WI38 (cell line): ENCODE measurements around the gene CCER1.

ENCODE experiments used
- H3K4me3 ChIP-seq: 2 replicates; pipeline ENCODE4 v1.5.1; 2011; ENCODE audit warnings: low read depth, mild to moderate bottlenecking, control low read depth, low read length
- TF ChIP-seq, protein P1 (sequence below): IDR thresholded peaks from 2 replicates; pipeline ENCODE4 v1.5.1; 2012; ENCODE audit warnings: low read depth, mild to moderate bottlenecking, control low read depth, low read length

The CCER1 gene, protein sequence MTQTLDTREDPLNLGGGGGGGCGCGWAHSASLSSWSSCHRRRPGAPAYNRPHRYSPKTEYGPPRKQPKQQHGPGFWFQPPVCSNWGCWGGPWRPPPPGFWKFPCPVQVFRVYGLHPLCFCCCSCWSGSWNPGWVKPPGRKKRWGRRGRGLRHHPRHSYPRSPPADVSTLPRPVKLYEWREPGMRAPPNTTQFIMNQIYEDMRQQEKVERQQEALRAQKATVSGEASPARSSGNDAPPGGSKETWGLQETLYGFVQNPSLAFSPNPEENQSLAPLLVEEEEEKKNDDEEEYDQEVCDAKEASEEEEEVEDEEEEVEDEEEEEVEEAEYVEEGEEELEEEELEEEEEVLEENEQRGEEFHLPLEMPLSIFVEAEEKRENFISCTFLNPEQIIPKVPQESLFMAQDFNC

DNA sequence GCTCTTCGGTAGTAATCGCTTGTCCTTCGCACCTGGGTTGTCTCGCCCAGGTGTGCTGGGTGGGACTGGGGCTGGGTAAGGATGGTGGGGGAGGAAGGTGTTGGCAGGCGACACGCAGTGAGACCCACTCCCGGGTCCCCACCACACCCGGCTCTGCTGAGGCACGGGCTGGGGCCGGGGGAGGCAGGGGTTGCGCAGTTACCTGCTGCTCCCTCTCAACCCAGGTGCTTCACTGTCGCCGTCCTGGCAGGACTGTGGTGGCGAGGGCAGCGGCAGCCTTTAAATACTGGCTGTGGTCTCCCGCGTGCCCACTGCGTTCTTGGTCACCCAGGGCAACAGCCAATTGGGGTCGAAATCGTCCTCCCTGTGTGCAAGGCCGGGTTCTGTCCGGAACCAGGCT, at the start of gene CCER1:
Gene CCER1 (minus strand): TSS at position 256 of the 400 bp plus-strand sequence. CDS start 434 bp downstream, outside the sequence.
- H3K4me3 ChIP-seq, result no peak within 1 kb of the TSS
- TF ChIP-seq, protein P1, sequence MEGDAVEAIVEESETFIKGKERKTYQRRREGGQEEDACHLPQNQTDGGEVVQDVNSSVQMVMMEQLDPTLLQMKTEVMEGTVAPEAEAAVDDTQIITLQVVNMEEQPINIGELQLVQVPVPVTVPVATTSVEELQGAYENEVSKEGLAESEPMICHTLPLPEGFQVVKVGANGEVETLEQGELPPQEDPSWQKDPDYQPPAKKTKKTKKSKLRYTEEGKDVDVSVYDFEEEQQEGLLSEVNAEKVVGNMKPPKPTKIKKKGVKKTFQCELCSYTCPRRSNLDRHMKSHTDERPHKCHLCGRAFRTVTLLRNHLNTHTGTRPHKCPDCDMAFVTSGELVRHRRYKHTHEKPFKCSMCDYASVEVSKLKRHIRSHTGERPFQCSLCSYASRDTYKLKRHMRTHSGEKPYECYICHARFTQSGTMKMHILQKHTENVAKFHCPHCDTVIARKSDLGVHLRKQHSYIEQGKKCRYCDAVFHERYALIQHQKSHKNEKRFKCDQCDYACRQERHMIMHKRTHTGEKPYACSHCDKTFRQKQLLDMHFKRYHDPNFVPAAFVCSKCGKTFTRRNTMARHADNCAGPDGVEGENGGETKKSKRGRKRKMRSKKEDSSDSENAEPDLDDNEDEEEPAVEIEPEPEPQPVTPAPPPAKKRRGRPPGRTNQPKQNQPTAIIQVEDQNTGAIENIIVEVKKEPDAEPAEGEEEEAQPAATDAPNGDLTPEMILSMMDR, result no peak

DNA sequence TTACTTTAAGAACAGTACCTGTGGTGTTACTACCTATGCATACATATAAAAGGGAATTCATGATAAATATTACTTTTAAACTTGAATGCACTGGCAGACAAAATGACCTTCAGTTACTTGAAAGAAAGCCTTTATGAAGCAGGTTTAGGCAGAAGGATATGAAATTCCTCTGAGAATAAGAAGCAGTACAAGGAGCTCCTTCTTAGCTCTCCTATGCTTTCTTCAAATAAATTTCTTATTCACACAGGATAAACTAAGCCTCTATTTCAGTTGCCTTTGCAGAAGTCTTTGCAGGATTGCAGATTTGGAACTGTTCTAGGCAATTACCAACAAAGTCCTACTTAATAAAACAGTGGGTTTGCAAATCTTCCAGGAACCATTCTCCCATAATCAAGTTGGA, 48.8 kb upstream of the CCER1 start:
- H3K4me3 ChIP-seq, result no peak overlapping the region
- TF ChIP-seq, protein P1, result no peak

- TF ChIP-seq, protein P1, result no peak
- H3K4me3 ChIP-seq, result no peak overlapping the region
Observed at GRCh38 chr12:91001306-91001705, 46.3 kb upstream of the CCER1 start.

GRCh38 chr12:90999966-91000365, 45.0 kb upstream of the CCER1 start:
- TF ChIP-seq, protein P1, result no peak

DNA sequence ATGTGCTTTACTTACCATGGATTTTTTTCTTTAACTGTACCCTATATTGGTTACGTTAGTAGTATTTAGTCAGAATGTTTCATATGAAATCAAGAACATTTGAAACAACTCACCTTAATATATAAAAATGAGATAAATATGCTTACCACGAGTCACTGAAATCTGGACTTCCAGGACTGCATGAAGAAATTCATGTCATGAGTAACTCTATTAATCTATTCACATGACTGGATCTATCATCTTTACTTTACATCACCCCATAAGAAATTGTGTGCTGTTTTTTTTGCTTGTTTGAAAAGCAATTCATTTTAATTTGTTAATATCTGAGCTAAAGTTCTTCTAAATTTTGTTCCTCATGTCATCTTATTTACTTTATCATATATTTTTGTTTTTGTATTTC, 44.6 kb upstream of the CCER1 start:
- TF ChIP-seq, protein P1, result no peak

More at GRCh38 chr12:90999966-91000365, 45.0 kb upstream of the CCER1 start:
- H3K4me3 ChIP-seq, result no peak overlapping the region

DNA sequence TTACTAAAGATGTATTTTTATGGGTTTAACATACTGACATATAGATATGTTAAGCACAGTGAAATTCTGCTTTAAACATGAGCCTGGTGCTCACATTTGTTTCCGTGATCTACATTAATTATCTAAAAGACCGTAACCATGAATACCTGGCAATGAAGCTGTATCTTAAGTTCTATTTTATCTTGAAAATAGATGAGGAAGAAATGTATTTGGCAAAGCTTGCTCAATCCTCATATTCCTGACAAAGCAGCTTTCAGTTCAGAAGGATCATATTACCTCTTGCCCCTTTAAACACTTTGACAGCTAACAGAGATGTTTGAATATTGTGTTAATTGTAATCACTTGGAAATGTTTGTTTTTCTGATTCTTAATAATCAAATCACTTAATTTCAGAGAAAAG, 40.0 kb upstream of the CCER1 start:
- TF ChIP-seq, protein P1, result no peak
- H3K4me3 ChIP-seq, result no peak overlapping the region

More for the DNA sequence above, 44.6 kb upstream of the CCER1 start:
- H3K4me3 ChIP-seq, result no peak overlapping the region

DNA sequence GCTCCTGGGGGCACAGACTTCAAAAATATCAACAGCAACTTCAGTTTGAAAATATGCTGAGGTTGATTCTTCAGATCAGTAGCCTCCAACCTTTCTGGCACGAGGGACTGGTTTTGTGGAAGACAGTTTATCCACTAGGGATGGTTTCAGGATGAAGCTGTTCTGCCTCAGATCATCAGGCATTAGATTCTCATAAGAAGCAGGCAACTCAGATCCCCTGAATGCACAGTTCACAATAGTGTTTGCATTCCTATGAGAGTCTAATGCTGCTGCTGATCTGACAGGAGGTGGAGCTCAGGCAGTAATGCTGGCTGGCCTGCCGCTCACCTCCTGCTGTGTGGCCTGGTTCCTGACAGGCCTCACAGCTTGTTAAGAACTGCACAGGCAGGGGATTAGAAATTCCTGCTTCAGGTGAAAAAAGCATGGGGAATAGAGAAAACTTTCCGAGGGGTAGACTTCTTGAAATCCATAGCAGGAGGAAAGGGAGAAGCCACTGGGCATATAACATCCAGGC, 37.0 kb upstream of the CCER1 start:
- TF ChIP-seq, protein P1, result no peak
- H3K4me3 ChIP-seq, result no peak overlapping the region
